Glutamatergic neuron (in vitro differentiated cells): ENCODE data around the gene SMARCA2. TPM values are rescaled to one million over a fixed set of nuclear protein-coding genes. Genes with fewer than 3 reads are reported as not detected.

Source experiments
- DNase-seq: peaks from one replicate; pipeline ENCODE4 v3.0.0; 2022
- H3K27ac Mint-ChIP-seq: one replicate; pipeline ENCODE4 v1.8.0; 2020; ENCODE audit warnings: mild to moderate bottlenecking, mixed read lengths, inconsistent platforms; ENCODE audit not compliant: unreplicated experiment
- H3K27me3 Mint-ChIP-seq: one replicate; pipeline ENCODE4 v1.8.0; 2020; ENCODE audit warnings: mild to moderate bottlenecking, moderate library complexity, mixed read lengths, inconsistent platforms; ENCODE audit not compliant: unreplicated experiment
- H3K36me3 Mint-ChIP-seq: one replicate; pipeline ENCODE4 v1.8.0; 2020; ENCODE audit warnings: mild to moderate bottlenecking, mixed read lengths, inconsistent platforms; ENCODE audit not compliant: unreplicated experiment
- H3K4me1 Mint-ChIP-seq: one replicate; pipeline ENCODE4 v1.8.0; 2020; ENCODE audit warnings: mild to moderate bottlenecking, low read depth, mixed read lengths, inconsistent platforms; ENCODE audit not compliant: unreplicated experiment
- H3K4me3 Mint-ChIP-seq: one replicate; pipeline ENCODE4 v1.8.0; 2020; ENCODE audit warnings: mild to moderate bottlenecking, mixed read lengths, inconsistent platforms; ENCODE audit not compliant: unreplicated experiment
- H3K9me3 Mint-ChIP-seq: one replicate; pipeline ENCODE4 v1.8.0; 2020; ENCODE audit warnings: mild to moderate bottlenecking, moderate library complexity, mixed read lengths, inconsistent platforms; ENCODE audit not compliant: unreplicated experiment
- total RNA-seq: library from RNA; stranded (reverse); fragmentation: NEBNext Ultra II Directional; extraction: Animal tissue kit (Norgen Biotek cat#: 25700); gene quantifications from one replicate; pipeline ENCODE4 v1.2.1, GENCODE V29; 2021; ENCODE audit not compliant: unreplicated experiment
- TF ChIP-seq, protein P1 (sequence below): fragments of 200-600 bp; sonication (generic); IDR thresholded peaks from one replicate; pipeline ENCODE4 v1.5.0; 2021; ENCODE audit not compliant: partially characterized antibody, unreplicated experiment

The SMARCA2 gene
- total RNA-seq, 1 donor from 2014 or later, result 14.5 TPM

DNA sequence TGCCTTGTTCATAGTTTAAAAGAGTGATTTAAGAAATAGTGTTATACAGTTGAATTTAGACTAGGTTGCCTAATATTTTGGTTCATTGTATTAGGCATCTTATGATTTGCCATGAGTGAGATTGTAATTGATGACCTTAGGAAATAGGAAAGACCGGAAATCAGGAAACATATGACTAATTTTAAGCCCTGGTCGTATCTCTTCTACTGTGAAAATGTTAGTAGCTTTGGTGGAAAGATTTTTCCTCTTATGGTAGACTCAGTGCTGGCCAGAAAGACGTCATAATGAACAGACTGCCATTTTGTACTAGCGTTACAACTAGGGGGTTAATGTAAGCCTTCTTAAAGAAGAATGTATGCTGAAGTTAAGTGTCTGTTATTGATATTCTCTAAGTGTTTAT lies 21.7 kb downstream of the SMARCA2 start:
- no peak for DNase-seq
- no peaks in the 10 kb centered on the region for H3K4me1 Mint-ChIP-seq

DNA sequence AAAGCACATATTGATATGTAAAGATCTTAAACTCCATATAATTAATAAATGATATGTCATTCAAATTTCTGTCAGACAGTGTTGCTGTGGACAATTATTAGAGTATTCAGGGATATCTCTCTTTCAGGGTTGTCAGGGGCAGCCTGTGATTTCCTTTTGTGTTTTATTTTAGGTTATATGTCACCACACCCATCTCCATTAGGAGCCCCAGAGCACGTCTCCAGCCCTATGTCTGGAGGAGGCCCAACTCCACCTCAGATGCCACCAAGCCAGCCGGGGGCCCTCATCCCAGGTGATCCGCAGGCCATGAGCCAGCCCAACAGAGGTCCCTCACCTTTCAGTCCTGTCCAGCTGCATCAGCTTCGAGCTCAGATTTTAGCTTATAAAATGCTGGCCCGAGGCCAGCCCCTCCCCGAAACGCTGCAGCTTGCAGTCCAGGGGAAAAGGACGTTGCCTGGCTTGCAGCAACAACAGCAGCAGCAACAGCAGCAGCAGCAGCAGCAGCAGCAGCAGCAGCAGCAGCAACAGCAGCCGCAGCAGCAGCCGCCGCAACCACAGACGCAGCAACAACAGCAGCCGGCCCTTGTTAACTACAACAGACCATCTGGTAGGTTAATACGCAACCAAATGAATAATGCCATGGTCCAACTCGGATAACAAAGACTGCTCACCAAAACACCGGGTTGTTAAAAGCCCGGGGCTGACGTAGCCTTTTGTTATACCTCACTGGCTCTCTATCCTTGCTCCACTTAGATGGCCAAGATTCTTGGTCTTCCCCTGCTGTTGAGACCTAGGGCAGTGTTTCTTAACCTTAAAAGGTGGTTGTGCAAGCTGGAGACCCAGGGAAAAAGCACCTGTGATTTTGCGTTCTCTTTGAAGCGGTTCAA lies 24.4 kb downstream of the SMARCA2 start:
- TF ChIP-seq, protein P1, sequence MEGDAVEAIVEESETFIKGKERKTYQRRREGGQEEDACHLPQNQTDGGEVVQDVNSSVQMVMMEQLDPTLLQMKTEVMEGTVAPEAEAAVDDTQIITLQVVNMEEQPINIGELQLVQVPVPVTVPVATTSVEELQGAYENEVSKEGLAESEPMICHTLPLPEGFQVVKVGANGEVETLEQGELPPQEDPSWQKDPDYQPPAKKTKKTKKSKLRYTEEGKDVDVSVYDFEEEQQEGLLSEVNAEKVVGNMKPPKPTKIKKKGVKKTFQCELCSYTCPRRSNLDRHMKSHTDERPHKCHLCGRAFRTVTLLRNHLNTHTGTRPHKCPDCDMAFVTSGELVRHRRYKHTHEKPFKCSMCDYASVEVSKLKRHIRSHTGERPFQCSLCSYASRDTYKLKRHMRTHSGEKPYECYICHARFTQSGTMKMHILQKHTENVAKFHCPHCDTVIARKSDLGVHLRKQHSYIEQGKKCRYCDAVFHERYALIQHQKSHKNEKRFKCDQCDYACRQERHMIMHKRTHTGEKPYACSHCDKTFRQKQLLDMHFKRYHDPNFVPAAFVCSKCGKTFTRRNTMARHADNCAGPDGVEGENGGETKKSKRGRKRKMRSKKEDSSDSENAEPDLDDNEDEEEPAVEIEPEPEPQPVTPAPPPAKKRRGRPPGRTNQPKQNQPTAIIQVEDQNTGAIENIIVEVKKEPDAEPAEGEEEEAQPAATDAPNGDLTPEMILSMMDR, result no peak
- Mint-ChIP-seq H3K27me3 (no peaks in the 10 kb centered on the region), H3K36me3 (no peaks in the 10 kb centered on the region), H3K27ac (no peak overlapping the region), H3K9me3 (no peaks in the 10 kb centered on the region), H3K4me3 (no peak overlapping the region), H3K4me1 (no peaks in the 10 kb centered on the region)
- DNase-seq, result peak; percentile 41

More for the DNA sequence above, 21.7 kb downstream of the SMARCA2 start:
- Mint-ChIP-seq H3K4me3 (no peak overlapping the region), H3K27me3 (no peaks in the 10 kb centered on the region), H3K27ac (no peak overlapping the region), H3K9me3 (no peaks in the 10 kb centered on the region), H3K36me3 (no peaks in the 10 kb centered on the region)
- TF ChIP-seq, protein P1, result no peak

DNA sequence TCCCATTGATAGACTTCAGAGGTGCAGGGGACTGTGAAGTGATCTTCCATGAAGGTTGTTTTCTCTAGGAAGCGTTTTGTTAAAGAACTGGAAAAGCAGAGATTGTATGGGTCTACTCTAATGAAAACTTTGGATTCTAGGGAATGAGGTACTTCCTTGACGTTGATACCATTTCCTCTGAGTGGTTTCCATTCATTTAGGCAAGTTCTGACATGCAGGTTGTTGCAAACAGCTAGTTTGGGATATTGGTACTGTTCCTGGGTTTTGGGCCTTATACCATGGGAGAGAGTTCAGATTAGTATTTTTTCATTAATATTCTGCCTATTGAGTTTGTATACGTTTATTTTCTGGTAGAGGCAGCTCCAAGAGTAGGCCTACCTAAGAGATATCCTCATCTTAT lies 25.7 kb downstream of the SMARCA2 start:
- Mint-ChIP-seq H3K4me3 (no peak overlapping the region), H3K27ac (no peak overlapping the region), H3K4me1 (no peaks in the 10 kb centered on the region), H3K36me3 (no peaks in the 10 kb centered on the region), H3K27me3 (no peaks in the 10 kb centered on the region), H3K9me3 (no peaks in the 10 kb centered on the region)
- TF ChIP-seq, protein P1, result no peak
- no peak for DNase-seq

DNA sequence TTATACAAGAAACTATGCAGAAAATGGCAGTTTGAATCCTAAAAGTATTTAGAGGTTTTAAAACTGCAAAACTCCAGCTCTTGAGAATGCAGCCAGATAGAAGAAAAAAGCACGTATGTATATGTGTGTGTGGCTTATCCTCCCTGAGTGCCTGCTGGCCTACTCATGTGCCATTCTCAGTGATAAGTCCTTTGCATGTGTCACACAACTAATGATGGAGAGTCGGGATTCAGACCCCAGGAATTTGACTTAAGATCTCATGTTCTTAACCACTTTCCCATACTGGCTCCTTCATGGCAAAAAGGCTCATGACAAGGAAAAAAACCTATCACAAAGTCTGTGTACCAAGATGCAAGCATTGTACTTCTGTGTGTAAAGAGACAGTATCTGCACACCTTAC lies 26.6 kb downstream of the SMARCA2 start:
- no peaks in the 10 kb centered on the region for H3K9me3 Mint-ChIP-seq
- H3K27me3 Mint-ChIP-seq, result peaks cover under 1% of the 10 kb centered on the region
- no peak overlapping the region for H3K4me3 Mint-ChIP-seq
- no peak overlapping the region for H3K27ac Mint-ChIP-seq
- TF ChIP-seq, protein P1, result no peak
- no peaks in the 10 kb centered on the region for H3K4me1 Mint-ChIP-seq
- H3K36me3 Mint-ChIP-seq, result no peaks in the 10 kb centered on the region
- no peak for DNase-seq

DNA sequence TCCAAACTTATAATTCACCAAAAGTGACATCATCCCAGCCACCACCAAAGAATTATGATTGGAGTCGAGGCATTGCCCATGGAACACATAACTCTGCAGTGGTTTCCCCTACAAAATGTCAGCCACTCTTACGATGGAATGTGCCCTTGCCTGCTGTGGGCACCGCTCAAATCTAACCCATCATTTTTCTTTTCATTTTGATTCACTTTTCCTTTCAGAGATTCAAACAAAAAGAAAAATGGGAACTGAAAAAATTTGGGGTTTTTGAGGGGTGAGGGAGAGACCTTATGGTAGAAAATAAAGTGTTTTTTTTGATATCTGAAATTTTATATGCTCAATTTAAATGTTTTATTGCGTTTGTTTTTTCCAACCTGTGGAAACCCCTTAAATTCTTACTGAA lies 28.1 kb downstream of the SMARCA2 start:
- Mint-ChIP-seq H3K9me3 (peaks cover 6% of the 10 kb centered on the region), H3K36me3 (peaks cover 5% of the 10 kb centered on the region), H3K27ac (no peak overlapping the region), H3K27me3 (peaks cover 6% of the 10 kb centered on the region), H3K4me1 (no peaks in the 10 kb centered on the region), H3K4me3 (no peak overlapping the region)
- no peak for DNase-seq
- TF ChIP-seq, protein P1, result no peak
